CD4-positive, alpha-beta T cell treated with Interleukin-2 at 100 ng/mL for 4 hours (primary cell): ENCODE measurements around the gene KRT8.
"Not testable (repeated sequence)": the region's sequence is repeated elsewhere in the genome, so short reads cannot be mapped to it uniquely, and the experiment has no call there.

Source experiments
- DNase-seq: peaks from one replicate; pipeline ENCODE4 v3.0.0-alpha.2; 2020; ENCODE audit warnings: low spot score

The KRT8 gene

GRCh38 chr12:52901715-52902541, 2.9 kb downstream of the KRT8 start:
- no peak for DNase-seq

GRCh38 chr12:52900896-52901714, 3.8 kb downstream of the KRT8 start:
- DNase-seq, result no peak

- DNase-seq, result no peak
Observed at GRCh38 chr12:52900166-52900895, 4.5 kb downstream of the KRT8 start.

- DNase-seq, result no peak
Observed at GRCh38 chr12:52899338-52900035, 5.4 kb downstream of the KRT8 start.

GRCh38 chr12:52896190-52897100, 8.4 kb downstream of the KRT8 start:
- no peak for DNase-seq

- no peak for DNase-seq
Observed at GRCh38 chr12:52895726-52896189, 9.1 kb downstream of the KRT8 start.

- no peak for DNase-seq
Observed at GRCh38 chr12:52892974-52893373, 11.9 kb downstream of the KRT8 start.

GRCh38 chr12:52892207-52892852, 12.5 kb downstream of the KRT8 start:
- DNase-seq, result no peak

- DNase-seq, result no peak
Observed at GRCh38 chr12:52891044-52891443, 13.8 kb downstream of the KRT8 start.

GRCh38 chr12:52890417-52890816, 14.5 kb downstream of the KRT8 start:
- no peak for DNase-seq

GRCh38 chr12:52884526-52885293, 20.2 kb downstream of the KRT8 start:
- DNase-seq, result peak; percentile 74

GRCh38 chr12:52880499-52880898, 24.4 kb downstream of the KRT8 start:
- not testable (repeated sequence) for DNase-seq

GRCh38 chr12:52879394-52880351, 25.2 kb downstream of the KRT8 start:
- DNase-seq, result peak; percentile 66

- no peak for DNase-seq
Observed at GRCh38 chr12:52878507-52879393, 26.1 kb downstream of the KRT8 start.

GRCh38 chr12:52877242-52877641, 27.6 kb downstream of the KRT8 start:
- no peak for DNase-seq

- DNase-seq, result no peak
Observed at GRCh38 chr12:52876372-52876771, 28.5 kb downstream of the KRT8 start.
